GM21786 (cell line): ENCODE measurements around the gene CXCR4.

Experiments used
- ATAC-seq: cut with Tn5 transposase; IDR thresholded peaks from one replicate; pipeline ENCODE4 v1.9.1; 2021; ENCODE audit not compliant: unreplicated experiment

The CXCR4 gene

DNA sequence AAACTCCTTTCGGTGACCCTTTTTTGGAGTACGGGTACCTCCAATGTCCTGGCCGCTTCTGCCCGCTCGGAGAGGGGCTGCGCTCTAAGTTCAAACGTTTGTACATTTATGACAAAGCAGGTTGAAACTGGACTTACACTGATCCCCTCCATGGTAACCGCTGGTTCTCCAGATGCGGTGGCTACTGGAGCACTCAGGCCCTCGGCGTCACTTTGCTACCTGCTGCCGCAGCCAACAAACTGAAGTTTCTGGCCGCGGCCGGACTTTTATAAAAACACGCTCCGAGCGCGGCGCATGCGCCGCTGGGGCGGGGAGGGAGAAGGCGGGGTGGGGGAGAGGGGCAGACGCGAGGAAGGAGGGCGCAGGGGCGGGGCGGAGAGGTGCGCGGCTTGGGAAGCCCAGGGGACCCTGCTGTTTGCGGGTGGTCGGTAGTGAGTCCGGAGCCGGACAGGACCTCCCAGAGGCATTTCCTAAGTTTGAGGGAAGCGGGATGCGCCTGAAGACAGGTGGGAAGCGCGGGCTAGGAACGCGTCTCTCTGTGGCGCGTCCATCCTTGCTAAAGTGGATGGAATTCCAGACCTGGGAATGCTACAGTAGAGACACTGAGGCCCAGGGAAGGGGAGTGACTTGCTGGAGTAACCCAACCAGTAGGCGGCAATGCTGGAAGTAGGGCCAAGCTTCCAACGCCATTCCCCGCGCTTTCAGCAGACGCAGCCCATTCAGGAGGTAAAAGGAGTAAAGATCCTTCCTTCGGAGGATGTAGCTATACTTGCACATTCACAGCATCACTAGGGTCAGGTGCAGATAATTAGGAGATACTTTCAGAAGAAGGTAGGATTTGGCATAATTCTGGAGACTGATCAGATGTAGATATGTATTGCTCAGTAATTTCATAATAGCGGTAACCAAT is at the start of gene CXCR4:
Gene CXCR4, minus strand, starts transcription at position 241 of the 910 bp plus-strand sequence. Its CDS starts 89 bp downstream, at position 152.
- no peak for ATAC-seq

DNA sequence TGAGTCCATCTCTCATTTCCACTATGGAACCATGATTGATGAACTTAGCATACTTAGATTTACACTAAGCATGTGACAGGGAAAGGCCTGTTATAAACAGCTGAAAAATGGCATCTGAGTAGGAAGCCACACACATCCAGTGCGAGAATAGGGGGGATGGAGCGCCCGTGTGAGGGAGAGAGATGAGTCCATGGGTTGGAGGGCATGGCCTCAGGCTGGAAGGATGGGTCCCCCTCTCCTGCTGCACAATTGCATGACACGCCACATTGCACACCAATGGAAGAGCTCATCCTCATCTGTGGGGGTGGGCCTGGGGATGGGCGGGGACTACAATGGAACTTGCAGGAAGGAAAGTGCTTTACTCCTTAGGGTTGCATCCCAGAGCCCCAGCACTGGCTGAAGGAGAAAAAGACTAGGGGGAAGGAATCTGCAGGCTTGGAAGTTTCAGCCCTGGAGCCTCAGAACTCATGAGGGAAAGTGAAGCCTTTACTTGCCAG is 46.4 kb upstream of the CXCR4 start:
- ATAC-seq, result no peak

- ATAC-seq, result no peak
Measured at GRCh38 chr2:136162438-136162837, 44.5 kb upstream of the CXCR4 start.

DNA sequence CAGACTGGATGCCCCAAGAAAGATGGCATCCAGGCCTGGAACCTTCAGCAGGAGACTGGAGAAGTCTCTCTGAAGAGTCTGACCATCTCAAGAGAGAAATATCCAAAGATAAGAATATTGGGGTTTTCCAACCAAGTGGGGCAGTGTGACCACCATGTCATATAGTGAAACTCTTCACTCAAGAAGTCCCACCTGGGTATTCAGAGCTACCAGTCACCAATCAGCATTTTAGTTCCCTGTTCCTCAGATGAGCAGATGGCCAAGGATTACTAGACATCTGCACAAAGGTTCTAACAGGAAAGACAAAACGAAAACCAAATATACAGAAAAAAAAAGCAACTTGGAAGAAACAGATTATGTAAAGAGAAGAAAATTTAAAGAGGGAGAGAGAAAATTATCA is 38.5 kb upstream of the CXCR4 start:
- no peak for ATAC-seq

- ATAC-seq, result no peak
Measured at GRCh38 chr2:136154384-136154783, 36.4 kb upstream of the CXCR4 start.

GRCh38 chr2:136151021-136151971 is 33.3 kb upstream of the CXCR4 start:
- no peak for ATAC-seq

DNA sequence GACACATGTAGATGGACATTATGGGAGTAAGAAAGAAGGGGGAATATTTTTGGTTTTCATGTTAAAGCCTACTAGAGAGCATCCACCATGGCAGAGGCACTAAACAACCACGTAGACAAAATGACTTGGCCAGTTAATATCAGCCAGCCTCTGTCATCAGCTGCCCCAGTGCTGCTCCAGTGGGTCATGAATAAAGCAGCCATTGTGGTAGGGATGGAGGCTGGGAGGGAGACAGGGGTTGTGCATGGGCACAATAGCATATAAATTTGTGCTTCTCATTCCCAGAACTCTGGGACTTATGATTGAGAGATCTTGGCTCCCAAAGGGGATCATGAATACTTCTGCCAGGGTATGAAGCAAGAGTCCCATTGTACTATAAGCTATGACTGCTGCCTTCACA is 31.1 kb upstream of the CXCR4 start:
- no peak for ATAC-seq

GRCh38 chr2:136146564-136146963 is 28.6 kb upstream of the CXCR4 start:
- no peak for ATAC-seq

DNA sequence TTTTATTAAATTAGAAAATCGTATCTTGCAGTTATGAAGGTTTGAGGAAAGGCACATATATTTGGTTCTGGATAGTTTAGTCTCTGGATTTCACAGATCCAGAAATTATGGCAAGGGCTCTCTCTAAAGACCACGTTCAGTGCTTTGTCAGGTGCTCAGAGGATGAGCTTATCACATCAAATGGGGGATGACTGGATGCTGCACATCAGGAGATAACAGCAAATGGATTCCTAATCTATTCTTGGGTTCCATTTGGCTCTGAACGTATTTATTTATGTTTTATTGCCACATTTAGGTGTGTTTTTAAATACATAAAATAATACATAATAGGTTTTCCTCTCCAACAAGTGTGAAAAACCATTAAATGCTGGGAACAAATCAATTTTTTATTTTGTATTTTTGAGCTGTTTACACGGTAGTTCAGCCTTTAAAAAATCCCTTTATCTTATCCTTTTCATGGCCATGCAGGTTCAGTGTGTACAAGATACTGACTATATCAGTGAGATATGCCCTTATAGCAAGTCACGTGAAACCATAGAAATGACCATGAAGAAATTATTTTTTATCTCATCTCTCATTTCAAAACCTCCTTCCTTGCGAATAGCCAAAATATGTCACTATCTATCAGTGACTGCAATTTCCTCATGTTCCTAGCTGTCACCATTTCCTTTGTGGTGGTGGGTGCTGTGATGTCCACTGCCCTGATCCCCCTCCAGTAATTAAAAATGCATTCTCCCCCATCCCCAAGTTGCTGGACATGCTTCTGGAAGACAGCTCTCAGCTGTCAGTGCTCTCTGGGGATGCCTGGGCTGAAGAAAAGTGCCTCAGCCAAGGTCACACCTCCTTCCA is 25.9 kb upstream of the CXCR4 start:
- ATAC-seq, result no peak

DNA sequence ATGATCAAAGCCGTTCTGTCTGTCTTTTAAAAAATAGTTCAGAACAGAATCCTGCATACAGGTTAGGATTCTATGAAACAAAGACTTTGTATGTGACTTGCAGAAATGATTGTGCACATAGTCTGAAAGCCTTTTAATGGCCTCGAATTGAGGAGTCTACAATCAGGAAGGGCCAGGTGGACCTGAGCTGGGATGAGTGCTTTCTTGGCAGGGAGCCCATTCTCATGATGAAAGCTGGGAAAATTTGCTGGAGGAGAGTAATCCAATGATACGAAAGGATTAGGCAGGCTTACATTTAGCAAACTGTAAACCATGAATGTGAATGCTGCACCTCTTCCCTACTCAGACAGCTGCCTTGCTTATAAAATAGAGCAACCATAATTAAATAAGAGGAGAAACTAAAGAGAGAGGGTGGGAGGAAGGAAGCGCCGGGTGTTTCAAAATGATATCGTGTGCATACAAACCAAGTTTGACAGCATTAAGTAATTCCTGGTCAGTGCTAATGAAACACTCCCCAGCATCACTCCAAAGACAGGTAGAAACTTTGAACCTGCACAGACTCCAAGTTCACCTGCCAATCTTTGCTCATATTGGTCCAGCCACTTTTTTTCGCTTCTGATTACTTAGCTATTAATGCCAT is 23.7 kb upstream of the CXCR4 start:
- ATAC-seq, result no peak

GRCh38 chr2:136139631-136140030 is 21.7 kb upstream of the CXCR4 start:
- no peak for ATAC-seq

- no peak for ATAC-seq
Measured at GRCh38 chr2:136137982-136138381, 20.0 kb upstream of the CXCR4 start.

DNA sequence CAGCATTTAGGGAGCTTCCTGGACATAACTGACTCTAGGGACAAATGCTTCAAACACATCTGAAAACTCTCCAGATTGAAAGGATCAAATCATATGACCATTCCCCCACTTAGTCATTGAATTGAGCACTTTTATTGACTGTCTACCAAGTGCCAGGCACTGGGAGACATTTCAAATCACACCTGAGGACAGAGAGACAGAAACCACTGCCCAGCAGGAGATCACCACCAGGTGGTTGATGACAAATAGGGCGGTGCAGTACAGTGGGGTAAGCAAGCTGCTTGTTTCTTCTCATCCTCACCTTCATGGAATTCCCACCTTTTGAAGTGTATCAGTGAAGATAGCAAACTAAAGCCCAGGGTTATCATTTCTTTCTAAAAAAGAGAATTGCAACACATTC is 19.0 kb upstream of the CXCR4 start:
- no peak for ATAC-seq

DNA sequence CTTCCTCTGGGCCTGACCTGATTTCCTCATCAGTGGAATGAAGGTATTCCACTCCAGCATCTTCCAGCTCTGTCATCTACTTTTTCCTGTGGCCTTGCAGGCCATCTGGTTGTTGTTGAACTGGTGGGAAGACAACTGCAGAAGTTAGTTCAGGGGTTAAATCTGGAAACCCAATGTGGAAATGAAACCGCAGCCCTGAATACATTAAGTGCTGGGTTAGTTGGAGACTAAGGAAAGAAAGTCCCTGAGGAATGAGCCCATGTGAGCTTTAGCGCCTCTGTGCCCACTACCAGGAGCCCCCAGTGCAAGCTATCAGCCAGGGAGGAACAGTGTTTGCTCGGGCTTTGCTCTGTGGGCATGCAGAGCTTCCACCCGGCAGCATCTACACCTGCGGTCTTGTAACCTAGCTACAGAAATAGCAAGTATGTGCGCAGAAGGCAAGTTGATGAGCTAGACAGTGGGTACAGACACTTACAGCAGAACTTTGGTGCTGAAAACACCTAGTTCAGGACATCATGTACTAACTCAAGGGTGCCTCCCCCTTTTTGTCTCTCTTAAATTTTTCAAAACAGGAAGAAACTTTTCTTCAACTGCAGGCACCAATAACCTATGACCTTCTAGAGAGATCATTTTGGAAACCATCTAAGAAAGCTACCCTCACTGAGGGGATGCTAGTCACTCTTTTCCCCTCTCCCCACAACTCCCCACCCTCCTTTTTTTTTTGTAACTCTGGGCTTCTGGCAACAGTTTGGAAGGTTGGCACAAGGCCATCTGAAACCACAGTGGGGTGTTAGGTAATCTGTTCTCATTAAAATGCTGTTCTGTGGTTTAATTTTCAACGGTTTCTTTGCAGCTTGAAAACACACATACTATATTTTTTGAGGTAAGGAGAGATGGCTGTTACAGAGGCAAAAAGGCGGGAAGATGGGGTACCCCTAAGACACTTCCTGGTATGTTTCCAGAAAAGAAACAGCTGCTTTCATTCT is 18.3 kb upstream of the CXCR4 start:
- ATAC-seq, result peak; percentile 43

DNA sequence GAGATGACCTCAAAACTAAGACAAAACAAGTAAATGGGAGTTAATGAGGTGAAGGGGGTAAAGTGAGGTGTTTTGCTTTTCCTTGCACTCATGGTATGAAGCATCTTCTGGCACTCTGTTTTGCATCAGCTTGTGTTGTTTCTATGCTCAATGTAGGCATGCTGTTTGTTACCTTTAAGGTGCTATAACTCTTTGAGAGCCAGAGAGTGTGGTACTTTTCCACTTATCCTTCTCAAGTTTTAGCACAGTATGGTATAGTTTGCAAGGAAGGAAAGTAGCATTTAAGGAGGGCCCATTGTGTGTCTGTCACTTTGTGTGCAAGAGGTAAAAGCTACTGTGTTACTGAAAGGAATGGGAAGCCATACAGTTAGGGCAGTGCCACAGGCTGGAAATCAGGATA is 17.5 kb upstream of the CXCR4 start:
- no peak for ATAC-seq

DNA sequence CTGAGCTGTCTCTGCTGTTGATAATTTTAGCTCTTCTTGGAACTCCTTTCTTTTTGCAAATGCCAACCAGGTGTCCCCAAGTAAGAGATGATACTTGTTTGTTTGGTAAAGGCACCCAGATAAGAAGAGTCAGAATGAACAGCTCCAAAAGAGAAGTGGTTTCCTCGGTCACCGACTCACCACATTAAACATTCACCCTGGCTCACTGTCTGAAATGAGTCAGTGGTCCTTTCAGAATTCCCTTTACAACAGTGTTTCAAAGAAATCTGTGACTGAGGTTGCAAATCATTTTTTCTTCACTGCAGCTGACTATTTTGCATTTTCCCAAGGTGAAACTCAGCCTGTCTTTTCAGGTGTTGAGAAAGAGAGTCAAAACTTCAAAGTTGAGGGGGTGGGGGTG is 16.2 kb upstream of the CXCR4 start:
- no peak for ATAC-seq

GRCh38 chr2:136133586-136133985 is 15.6 kb upstream of the CXCR4 start:
- ATAC-seq, result no peak

DNA sequence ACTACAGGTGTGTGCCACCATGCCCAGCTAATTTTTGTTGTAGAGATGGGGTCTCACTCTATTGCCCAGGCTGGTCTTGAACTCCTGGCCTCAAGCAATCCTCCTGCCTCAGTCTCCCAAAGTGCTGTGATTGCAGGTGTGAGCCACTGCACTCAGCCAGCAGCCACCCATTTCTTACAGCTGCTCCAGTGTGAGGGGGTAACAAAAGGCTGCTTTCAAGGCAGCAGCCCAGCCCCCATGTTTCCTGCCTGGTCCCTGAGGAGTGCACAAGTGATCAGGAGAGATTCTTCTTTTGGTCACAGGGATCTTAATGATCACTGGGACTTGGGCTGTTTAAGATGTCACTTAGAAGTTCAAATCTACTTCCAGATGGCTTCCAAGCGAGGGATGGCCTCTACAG is 15.2 kb upstream of the CXCR4 start:
- ATAC-seq, result no peak

- ATAC-seq, result no peak
Measured at GRCh38 chr2:136132825-136133155, 14.8 kb upstream of the CXCR4 start.
